Ramos (cell line): Measurements from ENCODE around the gene PYCR2.
"Not testable (repeated sequence)": the region's sequence is repeated elsewhere in the genome, so short reads cannot be mapped to it uniquely, and the experiment has no call there.

ENCODE experiments used
- in situ Hi-C: fragments of 300-500 bp; cut with MboI; formaldehyde crosslinking; loops from one replicate; pipeline ENCODE4 v1.14.3; 2022; ENCODE audit warnings: low sequenced_read_pairs; ENCODE audit not compliant: unreplicated experiment

The PYCR2 gene

DNA sequence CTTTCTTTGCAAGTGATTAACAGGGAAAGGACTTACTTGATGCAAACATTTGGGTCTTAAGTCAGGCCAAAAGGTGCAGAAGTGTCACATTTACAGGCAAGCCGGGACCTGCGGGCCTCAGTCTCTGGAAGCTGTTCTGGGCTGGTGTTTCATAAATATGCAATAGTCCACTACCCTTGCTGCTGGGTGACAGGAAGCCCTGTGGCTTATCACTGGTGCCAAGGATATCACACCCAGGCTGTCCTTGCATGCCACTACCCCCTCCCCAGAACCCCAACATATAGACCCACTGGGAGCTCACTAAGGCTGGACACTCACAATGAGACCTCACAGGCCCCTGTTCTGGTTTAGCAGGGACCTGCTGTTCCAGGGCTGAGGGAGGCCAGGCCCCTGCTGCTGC is 20.3 kb upstream of the PYCR2 start:
- in situ Hi-C loops, result no loop called here

DNA sequence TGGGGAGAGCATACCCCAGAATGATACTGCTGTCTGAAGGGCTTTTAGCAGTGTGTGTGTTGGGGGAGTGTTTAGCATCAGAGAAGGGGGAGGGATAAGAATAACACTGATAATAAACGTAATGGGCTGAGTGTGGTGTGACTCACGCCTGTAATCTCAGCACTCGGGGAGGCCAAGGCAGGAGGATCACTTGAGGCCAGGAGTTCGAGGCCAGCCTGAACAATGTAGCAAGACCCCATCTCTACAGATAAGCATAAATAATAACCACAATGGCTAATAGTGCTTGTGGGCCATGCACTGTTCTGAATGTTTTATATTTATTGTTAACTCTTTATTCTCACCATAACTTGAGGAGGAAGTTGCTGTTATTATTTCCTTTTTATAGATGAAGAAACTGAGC is 19.5 kb upstream of the PYCR2 start:
- in situ Hi-C loops, result no loop called here

- in situ Hi-C loops, result no loop called here
Observed at GRCh38 chr1:225942574-225942973, 18.5 kb upstream of the PYCR2 start.

DNA sequence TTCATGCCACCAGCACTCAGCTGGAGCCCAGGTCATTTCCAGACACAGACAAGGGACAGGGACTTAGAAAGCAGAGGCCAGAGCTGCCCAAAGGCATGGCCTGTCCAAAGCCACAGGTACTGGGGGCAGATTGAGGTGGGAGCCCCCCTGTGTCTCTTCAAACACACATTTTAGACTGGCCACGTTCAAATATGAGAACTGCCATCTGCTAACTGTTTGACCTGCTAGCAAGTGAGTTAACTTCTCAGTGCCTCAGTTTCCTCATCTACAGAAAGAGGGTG is 17.8 kb upstream of the PYCR2 start:
- in situ Hi-C loops, result no loop called here

- in situ Hi-C loops, result no loop called here
Observed at GRCh38 chr1:225941187-225941941, 17.3 kb upstream of the PYCR2 start, which contains the start of gene LEFTY2. LEFTY2 (minus strand) TSS chr1:225941220; CDS start chr1:225941140, 80 bp downstream.

DNA sequence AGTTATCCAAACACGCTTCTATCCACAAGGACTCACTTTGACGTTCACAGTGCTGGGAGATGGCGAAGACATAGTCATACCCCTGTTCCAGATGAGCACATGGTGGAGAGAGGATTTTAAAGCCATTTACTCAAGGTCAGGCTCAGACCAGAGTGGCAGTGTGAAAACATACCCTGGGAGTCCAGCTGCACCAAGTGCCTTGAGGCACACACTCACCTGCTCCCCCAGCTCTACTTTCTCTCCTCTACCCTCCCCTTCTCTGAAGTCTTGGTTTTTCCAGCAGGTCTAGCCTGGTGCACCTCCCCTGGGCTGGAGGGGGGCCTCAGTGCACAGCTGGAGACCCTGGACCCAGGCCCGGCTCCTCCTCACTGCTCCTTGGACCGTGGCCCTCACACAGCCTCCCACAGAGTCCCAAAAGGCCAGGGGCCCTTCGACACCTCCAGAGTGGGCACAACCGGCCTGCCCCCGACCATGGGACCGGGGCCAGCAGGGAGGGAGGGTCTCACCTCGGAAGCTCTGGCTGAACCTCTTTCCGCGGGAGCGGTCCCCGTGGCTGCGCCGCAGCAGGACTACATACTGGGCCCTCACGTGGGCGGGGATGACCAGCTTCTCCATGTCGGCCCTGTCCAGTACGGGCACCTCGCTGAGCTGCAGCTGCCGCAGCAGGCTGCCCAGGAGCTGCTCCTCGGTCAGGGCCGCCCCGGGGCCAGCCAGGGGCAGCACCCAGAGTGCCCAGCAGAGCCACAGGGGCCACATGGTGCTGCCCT is 16.5 kb upstream of the PYCR2 start:
- in situ Hi-C loops, result no loop called here

GRCh38 chr1:225939939-225940310 is 15.9 kb upstream of the PYCR2 start:
- in situ Hi-C loops, result not testable (repeated sequence)

DNA sequence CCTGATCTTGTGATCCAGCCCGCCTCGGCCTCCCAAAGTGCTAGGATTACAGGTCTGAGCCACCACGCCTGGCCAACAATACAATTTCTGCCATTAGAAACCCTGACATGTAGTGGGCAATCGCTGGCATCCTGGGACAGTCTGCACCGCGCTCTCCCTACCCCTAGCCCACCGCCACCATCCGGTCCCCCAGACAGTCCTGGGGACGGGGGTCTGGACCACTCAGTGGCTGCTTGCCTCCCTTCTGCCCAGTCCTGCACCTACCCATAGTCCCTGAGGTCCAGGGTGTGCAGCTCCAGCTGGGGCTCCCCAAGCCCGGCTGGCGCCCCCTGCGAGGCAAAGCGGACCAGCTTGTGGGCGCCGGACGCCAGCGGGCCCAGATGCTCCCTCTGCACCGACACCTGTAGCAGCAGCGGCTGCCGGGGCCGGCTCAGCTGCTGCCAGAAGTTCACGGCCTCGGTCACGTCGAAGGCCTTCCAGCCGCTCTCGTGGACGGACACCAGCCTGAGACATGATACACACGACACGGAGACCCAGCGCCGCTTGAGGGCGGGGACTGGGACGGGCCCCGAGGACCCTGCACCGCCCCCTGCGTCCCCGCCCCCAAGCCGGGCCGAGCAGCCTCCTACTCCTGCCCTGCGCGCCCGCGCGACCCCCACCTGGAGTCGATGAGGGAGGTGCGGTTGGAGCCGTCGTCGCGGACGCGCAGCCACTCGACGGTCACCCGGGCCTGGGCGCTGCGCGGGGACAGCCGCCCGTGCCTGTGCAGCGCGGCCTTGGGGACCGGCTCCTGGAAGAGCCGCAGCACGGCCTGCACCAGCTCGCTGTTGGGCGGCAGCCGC is 15.3 kb upstream of the PYCR2 start:
- in situ Hi-C loops, result not testable (repeated sequence)

DNA sequence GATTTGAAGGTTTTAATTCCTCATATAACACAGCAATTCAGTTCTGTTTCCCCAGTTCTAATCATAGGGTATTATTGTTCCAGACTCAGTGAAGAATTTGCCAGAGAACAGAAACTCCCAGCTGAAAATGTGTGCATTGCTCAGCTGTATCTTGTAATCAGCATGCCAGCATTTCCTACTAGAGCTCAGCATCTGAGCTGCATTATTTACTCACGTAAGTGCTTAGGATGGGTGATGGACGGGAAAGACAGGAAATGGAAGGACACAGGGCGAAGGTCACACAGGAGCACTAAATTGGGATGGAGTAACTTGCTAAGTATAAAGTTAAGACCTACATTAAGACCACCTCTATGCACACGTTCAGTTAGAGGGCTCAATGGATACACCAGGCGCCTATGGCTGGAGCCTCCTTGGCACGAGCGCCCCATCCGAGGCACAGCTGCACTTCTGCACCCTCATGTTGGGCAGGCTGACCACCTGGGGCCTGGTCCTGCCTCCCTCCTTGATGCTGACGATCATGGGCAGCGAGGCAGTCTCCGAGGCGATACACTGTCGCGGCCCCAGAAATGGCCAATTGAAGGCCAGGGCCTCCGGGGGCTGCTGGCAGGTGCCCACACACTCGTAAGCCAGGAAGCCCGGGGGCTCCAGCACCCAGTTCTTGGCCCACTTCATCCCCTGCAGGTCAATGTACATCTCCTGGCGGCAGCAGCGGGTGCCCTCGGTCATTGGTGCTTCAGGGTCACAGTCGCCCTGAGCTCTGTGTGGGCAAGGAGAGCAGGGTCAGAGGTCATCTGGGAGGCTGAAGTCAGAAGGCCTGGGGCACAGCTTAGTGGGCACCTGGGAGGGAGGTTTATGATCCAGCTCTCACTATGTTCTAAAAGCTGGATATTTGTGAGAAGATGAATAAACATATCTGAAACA is 13.3 kb upstream of the PYCR2 start:
- in situ Hi-C loops, result no loop called here

DNA sequence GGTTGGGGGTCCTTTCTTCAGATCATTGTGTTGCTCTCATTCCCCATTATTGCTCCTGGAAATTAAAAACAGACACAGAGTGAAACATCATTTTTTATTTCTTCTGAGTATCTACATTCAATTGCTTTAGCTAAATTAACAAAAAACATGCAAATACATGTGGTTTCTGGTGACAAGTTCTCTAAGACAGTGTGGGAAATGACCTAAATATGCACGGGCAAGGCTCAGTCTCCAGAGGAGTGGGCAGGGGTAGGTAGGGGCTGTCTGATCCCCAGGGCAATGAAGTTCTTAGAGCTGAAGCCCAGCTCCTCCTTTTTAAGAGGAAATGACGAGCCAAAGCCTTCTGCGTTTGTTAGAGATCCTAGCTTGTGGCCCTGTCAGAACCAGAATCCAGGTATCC is 12.5 kb upstream of the PYCR2 start:
- in situ Hi-C loops, result no loop called here

DNA sequence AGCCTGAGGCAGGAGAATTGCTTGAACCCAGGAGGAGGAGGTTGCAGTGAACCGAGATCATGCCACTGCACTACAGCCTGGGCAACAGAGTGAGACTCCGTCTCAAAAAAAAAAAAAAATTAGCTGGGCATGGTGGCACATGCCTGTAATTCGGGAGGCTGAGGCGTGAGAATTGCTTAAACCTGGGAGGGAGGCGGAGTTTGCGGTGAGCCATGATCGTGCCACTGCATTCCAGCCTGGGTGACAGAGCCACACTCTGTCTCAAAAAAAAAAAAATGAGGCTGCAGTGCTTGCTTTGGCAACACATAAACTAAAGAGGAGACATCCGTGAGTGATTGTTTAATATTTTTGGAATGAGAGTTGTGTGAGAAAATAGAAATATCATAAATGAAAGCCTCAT is 12.0 kb upstream of the PYCR2 start:
- in situ Hi-C loops, result not testable (repeated sequence)

DNA sequence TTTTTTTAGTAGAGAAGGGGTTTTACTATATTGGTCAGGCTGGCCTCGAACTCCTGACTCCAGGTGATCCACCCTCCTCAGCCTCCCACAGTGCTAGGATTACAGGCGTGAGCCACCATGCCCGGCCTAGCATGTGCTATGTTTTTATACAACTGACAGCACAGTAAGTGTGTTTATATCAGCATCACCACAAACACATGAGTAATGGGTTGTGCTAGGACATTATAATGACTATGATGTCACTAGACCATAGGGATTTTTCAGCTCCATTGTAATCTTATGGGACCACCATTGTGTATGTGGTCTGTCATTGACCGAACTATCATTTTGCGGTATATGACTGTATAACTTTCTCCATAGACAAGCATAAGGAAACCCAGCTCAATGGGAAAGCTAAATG is 10.7 kb upstream of the PYCR2 start:
- in situ Hi-C loops, result no loop called here

GRCh38 chr1:225933072-225933471 is 9.0 kb upstream of the PYCR2 start:
- in situ Hi-C loops, result no loop called here

DNA sequence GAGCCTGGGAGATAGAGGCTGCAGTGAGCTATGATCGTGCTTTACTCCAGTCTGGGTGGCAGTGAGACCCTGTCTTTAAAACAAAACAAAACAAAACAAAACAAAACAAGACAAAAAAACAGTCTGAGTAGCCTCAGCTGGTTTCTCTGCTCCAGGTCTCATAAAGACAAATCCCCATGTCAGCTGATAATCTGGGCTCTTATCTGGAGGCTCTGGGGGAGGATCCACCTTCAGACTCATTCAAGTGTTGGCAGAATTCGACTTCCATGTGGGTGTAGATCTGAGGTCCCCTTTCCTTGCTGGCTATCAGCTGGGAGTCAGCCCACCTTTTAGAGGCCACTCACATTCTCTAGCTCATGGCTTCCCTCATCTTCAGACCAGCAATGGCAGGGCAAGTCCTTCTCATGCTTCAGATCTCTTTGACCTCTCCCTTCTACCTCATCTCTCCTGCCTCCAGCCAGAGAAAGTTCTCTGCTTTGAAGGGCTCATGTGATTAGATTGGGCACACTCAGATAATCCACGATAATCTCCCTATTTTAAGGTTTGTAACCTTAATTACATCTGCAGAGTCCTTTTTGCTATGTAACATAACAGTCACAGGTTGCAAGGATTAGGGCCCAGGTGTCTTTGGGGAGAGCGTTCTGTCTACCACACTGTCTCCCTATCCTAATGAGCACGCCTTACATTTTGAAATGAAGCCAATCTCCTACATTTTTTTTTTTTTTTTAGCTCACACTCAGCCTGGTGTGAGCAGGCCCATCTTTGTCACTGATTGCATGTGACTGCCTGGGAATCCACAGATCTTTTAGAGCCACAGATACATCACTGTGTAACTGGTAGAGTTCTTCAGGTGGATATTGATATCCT is 7.5 kb upstream of the PYCR2 start:
- in situ Hi-C loops, result no loop called here

- in situ Hi-C loops, result no loop called here
Observed at GRCh38 chr1:225930566-225930965, 6.5 kb upstream of the PYCR2 start.

GRCh38 chr1:225929462-225929861 is 5.4 kb upstream of the PYCR2 start:
- in situ Hi-C loops, result not testable (repeated sequence)

DNA sequence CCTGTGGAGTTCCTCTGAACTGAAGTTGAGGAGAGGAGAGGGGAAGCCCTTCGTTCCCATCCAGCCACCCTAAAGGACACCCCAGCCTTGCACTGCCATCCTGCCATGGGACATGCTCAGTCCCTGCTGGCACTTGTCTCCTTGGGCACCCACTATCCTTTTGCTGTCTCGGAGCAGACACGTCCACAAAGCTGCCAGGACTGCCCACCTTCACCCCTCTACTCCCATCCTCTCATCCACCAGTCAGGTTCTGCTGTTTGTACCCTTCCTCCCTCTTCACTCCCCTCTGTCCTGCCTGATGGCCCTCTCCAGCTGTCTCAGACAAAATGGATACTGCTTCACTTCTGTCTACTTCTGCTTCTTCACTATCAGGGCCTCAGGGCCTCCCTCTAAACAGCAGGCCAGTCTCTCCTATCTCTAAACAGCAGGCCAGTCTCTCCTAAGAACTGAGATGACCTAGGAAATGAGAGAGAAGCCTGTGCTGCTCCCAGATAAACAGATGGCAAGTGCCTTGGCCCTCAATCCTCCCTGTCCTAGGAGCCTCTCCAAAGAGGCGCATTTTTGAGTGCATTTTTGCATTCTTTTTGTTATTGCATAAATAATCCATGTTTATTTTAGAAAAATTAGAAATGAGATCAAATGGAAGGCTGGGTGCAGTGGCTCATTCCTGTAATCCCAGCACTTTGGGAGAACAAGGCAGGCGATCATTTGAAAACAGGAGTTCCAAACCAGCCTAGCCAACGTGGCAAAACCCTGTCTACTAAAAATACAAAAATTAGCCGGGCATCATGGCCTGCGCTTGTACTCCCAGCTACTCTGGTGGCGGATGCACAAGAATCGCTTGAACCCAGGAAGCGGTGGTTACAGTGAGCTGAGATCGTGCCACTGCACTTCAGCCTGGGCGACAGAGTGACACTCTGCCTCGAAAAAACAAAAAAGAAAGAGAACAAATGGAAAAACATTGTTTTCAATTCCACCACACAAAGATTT is 4.4 kb upstream of the PYCR2 start:
- in situ Hi-C loops, result no loop called here

- in situ Hi-C loops, result no loop called here
Observed at GRCh38 chr1:225926551-225927113, 2.6 kb upstream of the PYCR2 start.
